MCF 10A (cell line): Measurements from ENCODE around the gene ARHGAP24. TPM values are rescaled to one million over a fixed set of nuclear protein-coding genes. Genes with fewer than 3 reads are reported as not detected.
"Not testable (repeated sequence)": the region's sequence is repeated elsewhere in the genome, so short reads cannot be mapped to it uniquely, and the experiment has no call there.

Experiments
- BruUV-seq: library from RNA; stranded (reverse); fragments of 400-500 nt; replicated peaks from 2 replicates; lab custom pipeline; 2021; lab: Mats Ljungman, UMichigan
- CTCF ChIA-PET: fragments of 300-600 bp; sonication (Branson Sonifier 250); formaldehyde crosslinking; extraction: SDS; loops from one replicate; lab custom pipeline; 2021; ENCODE audit warnings: antibody characterized with exemption, inconsistent platforms; lab: Yijun Ruan, JAX
- POLR2A ChIA-PET: fragments of 300-600, 350-650 bp; sonication (Branson Sonifier 250); formaldehyde crosslinking; extraction: SDS; loops from one replicate; lab custom pipeline; 2020; ENCODE audit warnings: antibody characterized with exemption, inconsistent platforms; lab: Yijun Ruan, JAX
- DNase-seq: peaks from one replicate; pipeline ENCODE4 v3.0.0-alpha.2; 2018; ENCODE audit not compliant: unreplicated experiment
- H3K27ac Mint-ChIP-seq: one replicate; pipeline ENCODE4 v1.8.0; 2022; ENCODE audit warnings: mild to moderate bottlenecking, low read depth, mixed read lengths; ENCODE audit not compliant: unreplicated experiment
- H3K27me3 Mint-ChIP-seq: one replicate; pipeline ENCODE4 v1.8.0; 2022; ENCODE audit warnings: mixed read lengths; ENCODE audit not compliant: insufficient read depth, unreplicated experiment
- H3K36me3 Mint-ChIP-seq: one replicate; pipeline ENCODE4 v1.8.0; 2022; ENCODE audit warnings: mild to moderate bottlenecking, moderate library complexity, mixed read lengths; ENCODE audit not compliant: insufficient read depth, unreplicated experiment
- H3K4me1 Mint-ChIP-seq: one replicate; pipeline ENCODE4 v1.8.0; 2022; ENCODE audit warnings: mixed read lengths; ENCODE audit not compliant: insufficient read depth, unreplicated experiment
- H3K4me3 Mint-ChIP-seq: one replicate; pipeline ENCODE4 v1.8.0; 2022; ENCODE audit warnings: mild to moderate bottlenecking, moderate library complexity, mixed read lengths; ENCODE audit not compliant: unreplicated experiment
- H3K9me3 Mint-ChIP-seq: one replicate; pipeline ENCODE4 v1.8.0; 2022; ENCODE audit warnings: mixed read lengths; ENCODE audit not compliant: unreplicated experiment
- CTCF ChIP-seq: fragments of 200-600 bp; IDR thresholded peaks from one replicate; pipeline ENCODE4 v1.8.0; 2022; ENCODE audit warnings: antibody characterized with exemption, mild to moderate bottlenecking; ENCODE audit not compliant: unreplicated experiment
- intact Hi-C: fragments of 100-400 bp; cut with micrococcal nuclease; formaldehyde crosslinking; loops from 2 replicates; pipeline ENCODE4 v1.14.1; 2022
- total RNA-seq: library from RNA; stranded (reverse); gene quantifications from 2 replicates; pipeline ENCODE4 v1.2.3, GENCODE V29; 2022

The ARHGAP24 gene
- total RNA-seq, 1 experiment from 2014 or later: 2.6 TPM

GRCh38 chr4:85656759-85657505 is 182.0 kb downstream of the ARHGAP24 start:
- no TSS peak for BruUV-seq
- DNase-seq: no peak
- no peaks in the 10 kb centered on the region for H3K36me3 Mint-ChIP-seq
- no peak overlapping the region for H3K4me3 Mint-ChIP-seq
- ChIA-PET POLR2A (interaction anchor here (0.7 kb wide), 1 partner anchor 13 kb away, joined by 3 read pairs; no protein-coding TSS in a partner anchor), CTCF (interaction anchor here (0.6 kb wide), 1 partner anchor 375 kb away, joined by 3 read pairs; no protein-coding TSS in a partner anchor)
- TF ChIP-seq CTCF: no peak
- no peaks in the 10 kb centered on the region for H3K9me3 Mint-ChIP-seq
- no peaks in the 10 kb centered on the region for H3K27me3 Mint-ChIP-seq
- H3K27ac Mint-ChIP-seq: no peak overlapping the region
- intact Hi-C loops: no loop called here
- H3K4me1 Mint-ChIP-seq: no peaks in the 10 kb centered on the region

GRCh38 chr4:85658766-85659439 is 184.0 kb downstream of the ARHGAP24 start:
- no peak for TF ChIP-seq CTCF

GRCh38 chr4:85659610-85660218 is 184.8 kb downstream of the ARHGAP24 start:
- intact Hi-C loops: no loop called here
- POLR2A ChIA-PET: interaction anchor here (0.9 kb wide), 1 partner anchor 9 kb away, joined by 3 read pairs; no protein-coding TSS in a partner anchor
- H3K4me3 Mint-ChIP-seq: no peak overlapping the region
- H3K36me3 Mint-ChIP-seq: no peaks in the 10 kb centered on the region
- no peaks in the 10 kb centered on the region for H3K27me3 Mint-ChIP-seq
- H3K27ac Mint-ChIP-seq: no peak overlapping the region
- no peaks in the 10 kb centered on the region for H3K9me3 Mint-ChIP-seq
- BruUV-seq: no TSS peak
- DNase-seq: no peak
- CTCF ChIA-PET: interaction anchor here (0.7 kb wide), 1 partner anchor 188 kb away, joined by 3 read pairs; no protein-coding TSS in a partner anchor
- TF ChIP-seq CTCF: no peak
- no peaks in the 10 kb centered on the region for H3K4me1 Mint-ChIP-seq

More at GRCh38 chr4:85658766-85659439, 184.0 kb downstream of the ARHGAP24 start:
- Mint-ChIP-seq H3K27ac (no peak overlapping the region), H3K4me3 (no peak overlapping the region), H3K4me1 (no peaks in the 10 kb centered on the region), H3K27me3 (no peaks in the 10 kb centered on the region), H3K36me3 (no peaks in the 10 kb centered on the region), H3K9me3 (no peaks in the 10 kb centered on the region)
- DNase-seq: no peak
- BruUV-seq: no TSS peak
- ChIA-PET POLR2A (interaction anchor here (0.9 kb wide), 1 partner anchor 8 kb away, joined by 3 read pairs; no protein-coding TSS in a partner anchor), CTCF (interaction anchor here (1.1 kb wide), 1 partner anchor 117 kb away, joined by 3 read pairs; no protein-coding TSS in a partner anchor)
- intact Hi-C loops: no loop called here

GRCh38 chr4:85666625-85667024 is 191.7 kb downstream of the ARHGAP24 start:
- CTCF ChIA-PET, H3K27me3 Mint-ChIP-seq, H3K4me1 Mint-ChIP-seq, H3K27ac Mint-ChIP-seq, DNase-seq, intact Hi-C loops, POLR2A ChIA-PET, BruUV-seq, H3K36me3 Mint-ChIP-seq, H3K9me3 Mint-ChIP-seq, H3K4me3 Mint-ChIP-seq: not testable (repeated sequence)
